HUES6 (cell line): Measurements from ENCODE around the gene GALNT13.

Experiments
- H3K27ac ChIP-seq: 2 replicates; pipeline ENCODE4 v1.7.0; 2013; ENCODE audit warnings: low read depth, mild to moderate bottlenecking, low read length, inconsistent platforms
- H3K27me3 ChIP-seq: 2 replicates; pipeline ENCODE4 v1.6.1; 2013; ENCODE audit warnings: low read length; ENCODE audit not compliant: control insufficient read depth, insufficient read depth
- H3K36me3 ChIP-seq: 2 replicates; pipeline ENCODE4 v1.6.1; 2013; ENCODE audit warnings: low read length; ENCODE audit not compliant: control insufficient read depth, insufficient read depth
- H3K4me1 ChIP-seq: 2 replicates; pipeline ENCODE4 v1.6.1; 2013; ENCODE audit warnings: low read length; ENCODE audit not compliant: control insufficient read depth, insufficient read depth
- H3K4me3 ChIP-seq: 2 replicates; pipeline ENCODE4 v1.5.1; 2013; ENCODE audit warnings: low read depth, low read length
- H3K9ac ChIP-seq: one replicate; pipeline ENCODE4 v1.6.1; 2013; ENCODE audit warnings: mild to moderate bottlenecking, low read length
- H3K9me3 ChIP-seq: 2 replicates; pipeline ENCODE4 v1.6.1; 2013; ENCODE audit warnings: low read depth, low read length; ENCODE audit not compliant: control insufficient read depth, insufficient read depth

GALNT13 gene

DNA sequence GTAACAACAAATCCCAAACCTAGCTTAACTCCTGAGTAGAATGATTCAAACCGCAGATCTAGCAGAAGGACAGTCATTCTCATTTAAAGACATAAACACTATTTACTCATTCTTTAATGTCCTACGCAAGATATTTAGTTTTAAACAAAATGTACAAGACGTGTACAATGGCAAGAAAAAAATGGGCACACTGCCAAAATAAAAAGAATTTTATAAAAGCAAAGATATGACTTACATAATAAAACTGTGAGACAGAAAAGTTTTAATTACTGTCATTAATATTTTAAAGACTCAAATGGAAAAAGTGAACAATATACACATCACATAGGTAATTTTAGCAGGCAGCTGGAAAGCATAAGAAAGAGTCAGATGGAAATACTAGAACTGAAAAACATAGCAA lies 157.8 kb downstream of the GALNT13 start:
- Histone ChIP-seq H3K4me3 (no peak overlapping the region), H3K4me1 (no peaks in the 10 kb centered on the region), H3K9me3 (no peaks in the 10 kb centered on the region), H3K9ac (no peak overlapping the region), H3K36me3 (no peaks in the 10 kb centered on the region), H3K27ac (no peak overlapping the region), H3K27me3 (no peaks in the 10 kb centered on the region)

DNA sequence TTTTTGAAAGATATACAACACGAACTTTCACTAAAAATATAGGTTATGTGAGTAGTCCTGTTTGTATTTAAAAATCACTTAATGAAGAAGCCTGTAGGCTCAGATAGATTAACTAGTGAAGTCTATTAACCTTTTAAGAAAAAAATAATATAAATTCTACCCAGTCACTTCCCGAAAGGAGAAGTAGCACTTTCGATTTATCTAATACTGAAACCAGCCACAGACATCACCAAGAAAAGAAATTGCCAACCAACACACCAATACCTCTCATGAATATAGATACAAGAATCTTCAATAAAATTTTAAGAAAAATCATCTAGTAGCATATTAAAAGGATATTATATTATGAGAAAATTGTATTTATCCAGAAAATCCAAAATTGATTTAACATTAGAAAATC lies 160.5 kb downstream of the GALNT13 start:
- no peaks in the 10 kb centered on the region for H3K4me1 ChIP-seq

DNA sequence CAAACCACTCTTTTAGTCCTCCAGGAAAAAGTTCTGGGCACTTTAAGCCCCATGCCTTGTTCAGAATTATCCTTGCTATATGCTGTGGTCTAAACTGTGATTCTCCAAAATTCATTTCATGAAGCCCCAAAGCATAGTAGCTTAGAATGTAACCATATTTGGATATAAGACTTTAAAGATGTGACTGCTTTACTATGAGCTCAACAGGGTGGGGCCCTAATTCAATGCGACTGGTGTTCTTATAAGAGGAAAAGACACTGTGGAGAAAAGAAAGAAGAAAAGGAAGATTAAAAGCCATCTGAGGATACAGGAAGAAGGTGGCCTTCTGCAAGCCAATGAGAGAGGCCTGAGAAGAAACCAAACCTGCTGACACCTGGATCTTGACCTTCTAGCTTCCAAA lies 174.8 kb downstream of the GALNT13 start:
- H3K27me3 ChIP-seq = no peaks in the 10 kb centered on the region
- no peaks in the 10 kb centered on the region for H3K36me3 ChIP-seq
- H3K4me1 ChIP-seq = no peaks in the 10 kb centered on the region
- no peak overlapping the region for H3K4me3 ChIP-seq
- no peak overlapping the region for H3K9ac ChIP-seq
- H3K9me3 ChIP-seq = no peaks in the 10 kb centered on the region
- H3K27ac ChIP-seq = no peak overlapping the region

More for the DNA sequence above, 160.5 kb downstream of the GALNT13 start:
- H3K9ac ChIP-seq = no peak overlapping the region
- H3K4me3 ChIP-seq = no peak overlapping the region
- H3K27ac ChIP-seq = no peak overlapping the region
- no peaks in the 10 kb centered on the region for H3K36me3 ChIP-seq
- H3K9me3 ChIP-seq = no peaks in the 10 kb centered on the region
- no peaks in the 10 kb centered on the region for H3K27me3 ChIP-seq

DNA sequence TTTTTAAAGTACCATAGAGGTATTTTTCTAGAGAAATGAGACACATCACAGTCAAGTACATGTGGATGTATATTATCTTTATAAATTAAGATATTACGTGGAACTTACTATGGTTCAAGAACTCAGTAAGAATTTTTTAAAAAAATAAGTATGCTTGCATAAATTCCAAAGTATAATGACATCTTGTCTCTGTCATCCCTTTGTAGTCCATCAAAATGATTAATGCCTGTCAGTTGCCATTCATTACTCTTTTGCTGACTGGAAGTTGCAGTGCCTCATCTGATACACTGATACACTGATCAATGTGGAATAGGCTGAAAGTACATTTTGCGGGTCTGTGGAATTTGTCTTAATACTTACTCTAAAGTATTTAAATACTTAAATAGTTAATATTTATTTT lies 177.2 kb downstream of the GALNT13 start:
- Histone ChIP-seq H3K36me3 (no peaks in the 10 kb centered on the region), H3K4me1 (no peaks in the 10 kb centered on the region), H3K9me3 (no peaks in the 10 kb centered on the region), H3K4me3 (no peak overlapping the region), H3K9ac (no peak overlapping the region), H3K27me3 (no peaks in the 10 kb centered on the region), H3K27ac (no peak overlapping the region)

GRCh38 chr2:154049561-154049960 lies 177.8 kb downstream of the GALNT13 start:
- Histone ChIP-seq H3K9ac (no peak overlapping the region), H3K4me3 (no peak overlapping the region), H3K27ac (no peak overlapping the region), H3K4me1 (no peaks in the 10 kb centered on the region), H3K36me3 (no peaks in the 10 kb centered on the region), H3K9me3 (no peaks in the 10 kb centered on the region), H3K27me3 (no peaks in the 10 kb centered on the region)

GRCh38 chr2:154067124-154067523 lies 195.4 kb downstream of the GALNT13 start:
- Histone ChIP-seq H3K4me3 (no peak overlapping the region), H3K27me3 (no peaks in the 10 kb centered on the region), H3K4me1 (no peaks in the 10 kb centered on the region), H3K9ac (no peak overlapping the region), H3K9me3 (peaks cover 3% of the 10 kb centered on the region; the same call in 1 of the 2 replicates), H3K27ac (no peak overlapping the region), H3K36me3 (no peaks in the 10 kb centered on the region)

DNA sequence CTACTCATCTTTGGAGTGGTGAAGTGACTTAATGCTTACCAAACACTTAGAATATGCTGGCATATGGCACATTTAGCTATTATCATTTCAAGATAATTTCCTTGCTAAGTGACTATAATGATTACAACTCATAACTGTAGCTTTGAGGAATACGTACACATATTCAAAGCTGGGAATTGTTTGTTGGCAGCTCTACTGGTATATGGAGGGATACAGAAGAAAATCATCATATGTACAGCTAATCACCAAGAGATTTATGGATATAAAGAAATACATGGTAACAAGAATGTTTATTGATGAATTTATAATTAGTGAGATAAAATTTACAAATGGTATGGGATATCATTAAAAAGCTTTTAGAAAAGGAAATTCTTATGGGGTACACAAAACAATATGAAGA lies 207.2 kb downstream of the GALNT13 start:
- Histone ChIP-seq H3K36me3 (no peaks in the 10 kb centered on the region), H3K9ac (no peak overlapping the region), H3K9me3 (no peaks in the 10 kb centered on the region), H3K4me3 (no peak overlapping the region), H3K4me1 (no peaks in the 10 kb centered on the region), H3K27ac (no peak overlapping the region), H3K27me3 (no peaks in the 10 kb centered on the region)

- no peaks in the 10 kb centered on the region for H3K9me3 ChIP-seq
- no peaks in the 10 kb centered on the region for H3K4me1 ChIP-seq
- H3K27ac ChIP-seq = no peak overlapping the region
- H3K27me3 ChIP-seq = no peaks in the 10 kb centered on the region
- H3K4me3 ChIP-seq = no peak overlapping the region
- no peaks in the 10 kb centered on the region for H3K36me3 ChIP-seq
- no peak overlapping the region for H3K9ac ChIP-seq
Observed at GRCh38 chr2:154092571-154092970, 220.8 kb downstream of the GALNT13 start.

DNA sequence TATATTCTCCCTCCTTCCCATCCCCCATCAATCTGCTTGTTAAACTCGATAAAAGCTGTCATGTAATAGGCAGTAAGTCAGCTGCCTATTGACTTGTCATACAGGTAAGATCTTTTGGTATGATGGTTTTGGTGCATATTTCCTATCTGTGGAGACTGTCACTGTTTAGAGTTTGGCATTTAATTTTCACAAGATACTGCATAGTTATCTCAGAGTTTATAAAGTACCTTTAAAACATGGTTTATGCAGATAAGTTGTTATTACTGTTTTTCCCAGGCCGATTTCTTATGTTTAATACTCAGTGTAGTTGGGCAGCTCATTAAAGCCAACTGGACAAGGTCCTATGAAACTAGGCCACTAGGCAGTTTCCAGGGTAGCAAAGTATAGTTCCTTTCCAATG lies 222.1 kb downstream of the GALNT13 start:
- Histone ChIP-seq H3K9ac (no peak overlapping the region), H3K36me3 (no peaks in the 10 kb centered on the region), H3K4me3 (no peak overlapping the region), H3K27ac (no peak overlapping the region), H3K27me3 (no peaks in the 10 kb centered on the region), H3K4me1 (no peaks in the 10 kb centered on the region), H3K9me3 (no peaks in the 10 kb centered on the region)

DNA sequence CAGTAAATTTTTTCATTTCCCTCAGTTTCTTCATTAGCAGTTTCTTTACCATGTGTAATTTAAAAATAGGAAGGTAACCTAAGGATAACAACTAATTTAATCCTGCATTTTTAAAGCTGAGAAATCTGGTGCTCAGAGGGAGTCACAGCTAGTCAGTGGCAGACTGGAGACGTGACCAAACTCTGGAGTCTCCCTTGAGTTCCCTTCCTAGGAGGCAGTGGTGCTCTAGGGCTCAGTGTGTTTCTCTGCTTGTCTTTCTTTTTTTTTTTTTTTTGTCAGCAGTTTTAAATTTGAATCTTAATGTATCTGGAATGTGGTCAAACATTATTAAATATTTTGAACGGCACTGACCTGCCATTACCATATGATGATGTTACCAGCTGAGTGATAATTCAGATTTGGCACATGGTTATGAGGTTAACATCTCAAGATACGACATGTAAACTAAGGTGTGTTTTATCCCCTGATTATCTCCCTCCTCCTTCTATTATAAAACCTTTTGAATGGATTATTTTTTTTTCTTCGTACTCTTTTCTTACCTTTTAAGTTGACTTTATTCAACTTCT lies 226.2 kb downstream of the GALNT13 start:
- Histone ChIP-seq H3K9me3 (no peaks in the 10 kb centered on the region), H3K4me3 (no peak overlapping the region), H3K36me3 (no peaks in the 10 kb centered on the region), H3K9ac (no peak overlapping the region), H3K4me1 (no peaks in the 10 kb centered on the region), H3K27ac (no peak overlapping the region), H3K27me3 (no peaks in the 10 kb centered on the region)

DNA sequence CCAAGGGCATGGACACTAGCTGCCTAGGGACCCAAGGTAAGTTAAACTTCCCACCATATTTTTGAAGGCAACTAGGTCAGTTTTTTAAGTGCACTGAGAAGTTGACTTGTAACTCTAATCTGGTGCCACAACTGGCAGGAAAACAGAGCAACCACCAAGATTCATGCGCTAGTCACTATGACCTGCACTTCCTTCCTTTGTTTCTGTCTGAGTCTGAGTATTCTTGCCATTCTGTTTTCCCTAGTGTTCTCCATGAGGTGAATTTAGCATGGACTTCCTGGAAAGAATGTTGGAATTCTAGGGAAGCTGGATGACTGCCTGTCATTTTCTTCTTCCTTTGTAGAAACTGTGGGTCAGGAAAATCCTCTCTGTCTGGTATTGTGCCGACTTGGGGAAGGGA lies 249.0 kb downstream of the GALNT13 start:
- no peak overlapping the region for H3K9ac ChIP-seq
- no peaks in the 10 kb centered on the region for H3K4me1 ChIP-seq
- no peaks in the 10 kb centered on the region for H3K27me3 ChIP-seq
- no peaks in the 10 kb centered on the region for H3K36me3 ChIP-seq
- no peak overlapping the region for H3K4me3 ChIP-seq
- H3K9me3 ChIP-seq = no peaks in the 10 kb centered on the region; the same call in 1 of the 2 replicates
- H3K27ac ChIP-seq = no peak overlapping the region

DNA sequence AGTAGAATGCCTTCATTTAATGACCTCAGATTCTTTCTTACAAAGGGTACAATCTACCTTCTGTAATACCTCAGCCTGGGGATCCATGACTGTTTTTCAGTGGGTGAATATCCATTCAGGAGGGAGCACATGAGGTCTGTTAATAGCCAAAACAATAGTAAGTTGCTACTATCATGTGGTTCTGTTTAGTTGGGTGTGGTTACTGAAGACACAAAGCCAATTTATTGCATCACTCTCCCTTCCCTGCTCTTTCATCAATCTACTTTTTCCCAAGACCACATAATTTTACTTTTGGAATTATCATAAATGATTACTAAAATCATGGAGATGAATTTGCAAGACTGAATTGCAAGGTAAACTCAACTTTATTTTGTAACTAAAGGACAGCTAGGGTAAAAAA lies 254.2 kb downstream of the GALNT13 start:
- Histone ChIP-seq H3K4me1 (no peaks in the 10 kb centered on the region), H3K27me3 (no peaks in the 10 kb centered on the region), H3K4me3 (no peak overlapping the region), H3K36me3 (no peaks in the 10 kb centered on the region), H3K9me3 (no peaks in the 10 kb centered on the region), H3K27ac (no peak overlapping the region), H3K9ac (no peak overlapping the region)
